GM18873 (cell line): ENCODE results near the gene U2SURP.
"Not testable (repeated sequence)": the region's sequence is repeated elsewhere in the genome, so short reads cannot be mapped to it uniquely, and the experiment has no call there.

Experiments
- ATAC-seq: cut with Tn5 transposase; IDR thresholded peaks from one replicate; pipeline ENCODE4 v1.9.1; 2021; ENCODE audit warnings: mild to moderate bottlenecking, moderate library complexity, moderate number of reproducible peaks; ENCODE audit not compliant: unreplicated experiment, low FRiP score

U2SURP gene

DNA sequence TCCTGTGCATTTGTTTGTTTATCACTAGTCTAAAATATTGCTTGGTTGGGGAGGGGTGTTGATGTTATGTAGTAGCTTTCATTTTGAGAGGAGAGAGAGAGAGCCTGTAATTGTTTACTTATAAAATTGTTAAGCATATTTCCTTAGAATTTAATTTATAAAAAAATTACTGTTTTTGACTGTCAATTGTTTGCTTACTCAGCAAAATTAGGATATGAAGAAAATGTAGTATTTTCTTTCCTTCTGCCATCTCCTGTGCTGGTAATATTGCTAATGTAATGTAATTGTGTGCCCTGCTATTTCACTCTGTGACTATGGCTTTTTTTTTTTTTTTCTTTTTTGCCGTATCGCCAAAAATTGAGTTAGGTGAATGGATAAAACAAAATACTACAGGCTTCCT, 3.5 kb downstream of the U2SURP start:
- ATAC-seq, result no peak

- ATAC-seq, result no peak
Measured at GRCh38 chr3:143010024-143010423, 8.7 kb downstream of the U2SURP start.

- ATAC-seq, result no peak
Measured at GRCh38 chr3:143011705-143012104, 10.3 kb downstream of the U2SURP start.

GRCh38 chr3:143014921-143015320, 13.6 kb downstream of the U2SURP start:
- no peak for ATAC-seq

GRCh38 chr3:143016321-143016972, 15.1 kb downstream of the U2SURP start:
- ATAC-seq, result no peak

- no peak for ATAC-seq
Measured at GRCh38 chr3:143024351-143024960, 23.1 kb downstream of the U2SURP start.

DNA sequence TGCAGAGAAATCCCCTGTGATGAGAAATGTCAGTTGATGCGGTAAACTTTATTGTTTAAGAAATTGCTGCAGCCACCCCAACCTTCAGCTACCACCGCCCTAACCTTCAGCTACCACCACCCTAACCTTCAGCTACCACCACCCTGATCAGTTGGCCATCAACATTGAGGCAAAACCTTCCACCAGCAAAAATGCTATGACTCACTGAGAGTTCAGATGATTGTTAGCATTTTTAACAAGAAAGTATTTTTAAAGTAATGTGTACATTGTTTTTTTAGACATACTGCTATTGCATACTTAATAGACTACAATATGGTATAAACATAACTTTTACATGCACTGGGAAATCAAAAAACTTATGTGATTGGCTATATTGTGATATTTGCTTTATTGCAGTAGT, 30.0 kb downstream of the U2SURP start:
- no peak for ATAC-seq

- ATAC-seq, result not testable (repeated sequence)
Measured at GRCh38 chr3:143031796-143032387, 30.5 kb downstream of the U2SURP start.

GRCh38 chr3:143035466-143036211, 34.3 kb downstream of the U2SURP start:
- no peak for ATAC-seq

- no peak for ATAC-seq
Measured at GRCh38 chr3:143036557-143036956, 35.2 kb downstream of the U2SURP start.

DNA sequence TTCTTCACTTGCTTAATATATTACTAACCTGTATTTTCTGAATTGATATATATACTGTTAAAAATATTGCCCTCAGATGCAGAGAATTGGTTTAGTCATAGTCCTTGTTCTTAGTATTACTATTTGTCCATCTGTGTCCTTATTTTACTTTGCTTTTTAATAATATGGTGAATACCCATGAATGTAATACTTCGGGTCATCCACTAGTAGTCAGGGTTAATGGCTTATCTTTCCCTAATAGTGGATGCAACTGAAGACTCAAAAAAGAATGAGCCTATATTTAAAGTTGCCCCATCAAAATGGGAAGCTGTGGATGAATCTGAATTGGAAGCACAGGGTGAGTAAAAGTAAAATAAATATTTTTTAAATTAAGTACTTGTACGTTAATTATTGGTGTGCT, 36.5 kb downstream of the U2SURP start:
- no peak for ATAC-seq

DNA sequence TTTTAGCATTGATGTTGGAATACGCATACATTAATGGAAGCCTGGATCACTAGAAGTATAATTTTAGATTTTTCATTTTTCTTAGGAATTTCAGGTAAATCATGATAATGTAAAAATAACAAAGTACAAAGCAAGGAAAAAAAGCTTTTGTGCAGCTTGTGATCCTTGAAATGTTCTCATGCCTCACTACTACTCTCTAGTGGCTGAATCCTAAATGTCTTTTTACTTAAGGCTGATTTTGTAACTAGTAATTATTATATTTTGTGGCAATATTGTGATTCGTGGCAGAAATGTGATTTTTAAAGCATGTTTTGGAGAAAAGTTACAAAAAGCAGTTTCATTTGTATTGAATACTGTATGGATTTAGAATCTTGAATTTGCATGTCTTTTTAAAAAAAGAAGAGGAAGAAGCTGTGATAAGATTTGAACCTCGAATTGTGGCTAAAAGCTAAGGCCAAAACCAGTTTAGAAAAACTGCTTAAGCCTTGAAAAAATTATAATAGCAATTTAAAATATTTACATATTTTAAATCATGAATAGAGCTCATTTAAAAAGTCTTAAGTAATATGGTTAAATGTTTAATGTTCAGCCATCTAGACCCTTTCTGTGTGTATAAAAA, 39.0 kb downstream of the U2SURP start:
- no peak for ATAC-seq

GRCh38 chr3:143041903-143042302, 40.5 kb downstream of the U2SURP start:
- ATAC-seq, result no peak

GRCh38 chr3:143045639-143046038, 44.3 kb downstream of the U2SURP start:
- no peak for ATAC-seq

- ATAC-seq, result not testable (repeated sequence)
Measured at GRCh38 chr3:143046075-143046474, 44.7 kb downstream of the U2SURP start.

- ATAC-seq, result no peak
Measured at GRCh38 chr3:143054011-143054410, 52.6 kb downstream of the U2SURP start.

- ATAC-seq, result no peak
Measured at GRCh38 chr3:143056372-143056771, 55.0 kb downstream of the U2SURP start.

GRCh38 chr3:143060906-143061305, 59.5 kb downstream of the U2SURP start:
- ATAC-seq, result peak; percentile 97

DNA sequence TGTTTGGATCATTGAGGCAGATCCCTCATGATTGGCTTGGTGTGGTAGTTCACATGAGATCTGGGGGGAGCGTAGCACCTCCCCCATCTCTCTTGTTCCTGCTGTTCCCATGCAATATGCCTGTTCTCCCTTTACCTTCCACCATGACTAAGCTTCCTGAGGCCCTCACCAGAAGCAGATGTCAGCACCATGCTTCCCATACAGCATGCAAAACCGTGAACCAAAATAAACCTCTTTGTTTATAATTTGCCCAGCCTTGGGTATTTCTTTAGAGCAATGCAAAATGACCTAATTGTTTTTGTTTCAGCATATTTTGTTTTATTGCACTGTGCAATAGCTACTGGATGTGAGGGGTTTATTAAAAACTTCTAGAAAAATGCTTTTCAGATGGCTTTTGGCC, 61.6 kb downstream of the U2SURP start:
- no peak for ATAC-seq

DNA sequence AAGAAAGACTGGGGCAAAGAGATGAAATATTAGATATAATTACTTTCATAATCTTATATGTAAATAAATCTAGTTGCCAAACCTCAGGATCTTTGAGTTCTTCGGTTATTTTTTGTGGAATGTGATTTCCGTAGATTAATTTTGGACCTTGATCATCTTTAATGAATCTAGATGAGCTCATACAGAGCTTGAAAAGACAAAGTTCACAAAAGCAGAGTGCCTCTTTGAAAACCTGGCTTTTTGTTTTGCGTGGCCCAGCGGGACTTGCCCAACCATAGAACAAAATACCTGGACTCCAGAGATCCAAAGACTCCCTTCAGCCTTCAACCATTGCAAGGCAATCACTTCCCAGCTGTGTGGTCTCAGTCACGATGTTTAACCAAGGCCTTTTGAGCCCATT, 63.4 kb downstream of the U2SURP start:
- ATAC-seq, result no peak

DNA sequence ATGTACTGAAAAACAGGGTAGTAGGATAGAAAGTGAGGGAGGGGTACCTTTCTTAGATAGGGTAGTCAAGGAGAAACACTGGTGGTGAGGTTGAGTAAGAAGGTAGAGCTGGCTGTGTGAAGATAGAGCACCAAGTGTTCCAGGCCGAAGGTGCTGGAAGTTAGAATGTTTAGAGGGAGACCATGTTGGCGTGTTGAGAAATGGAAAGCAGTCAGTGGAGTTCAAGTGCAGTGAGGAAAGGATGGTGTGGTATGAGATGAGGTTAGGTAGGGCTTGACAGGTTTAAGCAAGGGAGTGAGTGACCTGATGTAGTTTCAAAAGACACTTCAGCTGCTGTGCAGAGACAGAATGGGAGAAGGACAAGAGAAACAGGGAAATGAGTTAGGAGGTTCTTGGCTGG, 64.0 kb downstream of the U2SURP start:
- ATAC-seq, result no peak
